ENCODE results near the gene TYMP.

GRCh38 chr22:50503475-50504145 is 26.2 kb downstream of the TYMP start:
- TF ChIP-seq BHLHE40 (IDR thresholded peaks at IDR 0.05; ENCODE audit: low read depth, low read length) (no peak), CTCF (IDR thresholded peaks at IDR 0.05) (no peak), EP300 (IDR thresholded peaks at IDR 0.05) (no peak), POLR2AphosphoS2 (conservative IDR thresholded peaks at IDR 0.05; ENCODE audit: low read length) (no peak), MAZ (IDR thresholded peaks at IDR 0.05; ENCODE audit: borderline replicate concordance, low read depth, low read length) (no peak), CBX8 (IDR thresholded peaks at IDR 0.05) (no peak)

Measured in A549 (cell line).